Measurements from ENCODE around the gene SLC52A1.

Gene SLC52A1

DNA sequence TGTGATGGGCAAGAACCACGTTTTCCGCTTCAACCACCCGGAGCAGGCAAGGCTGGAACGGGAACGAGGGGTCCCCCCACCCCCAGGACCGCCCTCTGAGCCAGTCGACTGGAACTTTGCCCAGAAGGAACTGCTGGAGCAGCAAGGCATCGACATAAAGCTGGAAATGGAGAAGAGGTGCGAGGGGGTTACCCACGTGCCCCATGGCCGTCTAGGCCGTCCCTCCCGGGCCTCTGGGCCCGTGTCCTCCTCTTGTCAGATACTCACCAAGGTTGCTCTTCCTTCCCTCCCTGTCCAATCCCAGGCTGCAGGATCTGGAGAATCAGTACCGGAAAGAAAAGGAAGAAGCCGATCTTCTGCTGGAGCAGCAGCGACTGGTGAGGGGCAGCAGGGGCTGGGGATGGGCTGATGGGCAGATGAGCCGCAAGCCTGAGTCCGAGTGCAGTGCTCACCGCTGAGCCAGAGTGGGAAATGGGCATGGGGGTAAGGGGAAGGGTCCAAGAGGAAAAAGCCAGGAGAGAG lies 14.7 kb downstream of the SLC52A1 start:
- TF ChIP-seq ZFX (IDR thresholded peaks at IDR 0.05; ENCODE audit: borderline replicate concordance) = no peak
- TF ChIP-seq, protein P1, sequence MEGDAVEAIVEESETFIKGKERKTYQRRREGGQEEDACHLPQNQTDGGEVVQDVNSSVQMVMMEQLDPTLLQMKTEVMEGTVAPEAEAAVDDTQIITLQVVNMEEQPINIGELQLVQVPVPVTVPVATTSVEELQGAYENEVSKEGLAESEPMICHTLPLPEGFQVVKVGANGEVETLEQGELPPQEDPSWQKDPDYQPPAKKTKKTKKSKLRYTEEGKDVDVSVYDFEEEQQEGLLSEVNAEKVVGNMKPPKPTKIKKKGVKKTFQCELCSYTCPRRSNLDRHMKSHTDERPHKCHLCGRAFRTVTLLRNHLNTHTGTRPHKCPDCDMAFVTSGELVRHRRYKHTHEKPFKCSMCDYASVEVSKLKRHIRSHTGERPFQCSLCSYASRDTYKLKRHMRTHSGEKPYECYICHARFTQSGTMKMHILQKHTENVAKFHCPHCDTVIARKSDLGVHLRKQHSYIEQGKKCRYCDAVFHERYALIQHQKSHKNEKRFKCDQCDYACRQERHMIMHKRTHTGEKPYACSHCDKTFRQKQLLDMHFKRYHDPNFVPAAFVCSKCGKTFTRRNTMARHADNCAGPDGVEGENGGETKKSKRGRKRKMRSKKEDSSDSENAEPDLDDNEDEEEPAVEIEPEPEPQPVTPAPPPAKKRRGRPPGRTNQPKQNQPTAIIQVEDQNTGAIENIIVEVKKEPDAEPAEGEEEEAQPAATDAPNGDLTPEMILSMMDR (IDR thresholded peaks at IDR 0.05) = no peak
- no peak overlapping the region for H3K27ac ChIP-seq

DNA sequence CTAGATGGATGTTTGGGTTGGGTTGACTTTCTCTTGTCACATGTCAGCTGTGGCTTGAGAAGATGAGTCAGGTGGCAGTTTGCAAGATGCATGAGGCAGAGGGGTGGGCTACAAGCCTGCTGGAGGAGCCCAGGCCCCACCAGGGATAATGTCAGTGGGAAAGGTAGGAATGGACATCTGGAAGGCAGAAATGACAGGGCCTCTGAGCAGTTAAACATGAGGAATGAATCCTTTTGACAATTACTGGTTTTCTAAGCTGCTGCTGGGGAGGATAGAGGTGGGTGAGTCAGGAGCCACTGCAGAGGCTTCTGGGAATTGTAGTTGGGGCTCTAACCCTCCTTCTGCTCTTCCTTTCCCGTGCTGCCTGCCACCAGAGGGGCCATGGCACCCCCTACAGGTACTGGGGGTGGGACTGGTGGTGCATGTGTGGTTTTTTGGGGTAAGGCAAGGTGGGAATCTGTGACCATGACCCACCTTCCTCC lies 15.7 kb downstream of the SLC52A1 start:
- TF ChIP-seq ZFX (IDR thresholded peaks at IDR 0.05; ENCODE audit: borderline replicate concordance) = no peak
- TF ChIP-seq, protein P1 (IDR thresholded peaks at IDR 0.05) = no peak

DNA sequence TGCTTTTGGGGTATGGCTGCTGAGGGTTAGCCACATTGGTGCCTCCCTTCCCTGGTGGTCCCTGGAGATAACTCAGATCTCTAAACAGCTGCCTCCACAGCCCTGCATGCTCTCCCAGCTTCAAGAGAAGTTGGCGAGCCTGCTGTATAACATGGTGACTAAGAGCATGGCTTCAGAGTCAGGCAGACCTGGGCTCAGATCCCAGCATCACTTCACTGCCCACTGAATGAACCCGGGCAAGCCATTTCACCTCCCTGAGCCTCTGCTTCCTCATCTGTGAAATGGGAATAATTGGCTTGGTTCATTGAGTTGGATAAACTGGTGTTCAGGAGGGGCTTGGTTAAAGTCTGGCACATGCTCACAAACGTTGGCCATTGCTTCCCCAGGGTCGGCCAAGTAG lies 20.9 kb downstream of the SLC52A1 start:
- TF ChIP-seq, protein P1 (IDR thresholded peaks at IDR 0.05) = no peak
- no peak for TF ChIP-seq ZFX (IDR thresholded peaks at IDR 0.05; ENCODE audit: borderline replicate concordance)
- H3K27ac ChIP-seq = no peak overlapping the region

More for the DNA sequence above, 15.7 kb downstream of the SLC52A1 start:
- H3K27ac ChIP-seq = no peak overlapping the region

DNA sequence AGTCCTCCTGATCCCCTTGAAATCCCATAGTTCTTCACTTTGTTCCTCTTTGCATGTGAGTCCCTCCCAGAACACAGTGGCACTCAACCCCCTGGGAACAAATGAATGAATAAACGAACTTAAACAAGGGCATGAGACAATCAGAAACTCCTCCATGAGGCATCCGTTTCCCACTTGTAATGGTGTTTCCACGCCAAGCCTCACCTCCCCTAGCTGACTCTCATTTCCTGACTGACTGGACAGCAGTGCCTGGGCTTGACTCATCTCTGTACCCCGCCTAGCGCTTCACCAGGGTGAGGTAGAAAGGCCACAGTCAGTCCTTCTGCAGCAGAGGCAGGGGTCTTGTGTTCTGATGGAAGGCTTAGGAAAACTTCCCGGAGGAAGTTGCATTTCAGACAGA lies 23.3 kb downstream of the SLC52A1 start:
- no peak for TF ChIP-seq ZFX (IDR thresholded peaks at IDR 0.05; ENCODE audit: borderline replicate concordance)
- H3K27ac ChIP-seq = no peak overlapping the region

DNA sequence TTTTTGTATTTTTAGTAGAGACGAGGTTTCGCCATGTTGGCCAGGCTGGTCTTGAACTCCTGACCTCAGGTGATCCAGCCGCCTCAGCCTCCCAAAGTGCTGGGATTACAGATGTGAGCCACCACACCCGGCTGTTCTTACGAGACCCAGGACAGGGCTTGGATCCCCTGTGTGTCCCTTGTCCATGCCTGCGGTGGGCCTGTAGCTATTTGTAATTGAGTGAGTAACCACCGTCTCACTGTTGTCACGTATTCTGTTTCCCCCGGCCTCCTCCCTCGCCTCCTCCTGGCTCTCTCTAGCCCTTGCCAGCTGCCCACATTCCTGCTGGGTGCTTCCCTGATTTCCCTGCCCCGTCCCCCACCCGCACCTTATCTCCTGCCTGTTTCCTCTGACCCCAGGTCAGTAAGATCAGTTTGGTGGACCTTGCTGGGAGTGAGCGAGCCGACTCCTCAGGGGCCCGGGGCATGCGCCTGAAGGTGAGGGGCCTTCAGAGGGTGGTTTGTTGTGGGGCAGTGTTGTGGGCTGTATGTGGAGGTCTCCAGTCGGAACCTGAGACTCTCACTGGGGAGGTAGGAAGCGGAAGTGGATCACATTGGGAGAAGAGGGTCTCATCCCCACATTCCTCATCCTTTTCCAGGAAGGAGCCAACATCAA lies 31.9 kb downstream of the SLC52A1 start:
- TF ChIP-seq, protein P1 (IDR thresholded peaks at IDR 0.05) = no peak
- no peak for TF ChIP-seq ZFX (IDR thresholded peaks at IDR 0.05; ENCODE audit: borderline replicate concordance)
- H3K27ac ChIP-seq = no peak overlapping the region

DNA sequence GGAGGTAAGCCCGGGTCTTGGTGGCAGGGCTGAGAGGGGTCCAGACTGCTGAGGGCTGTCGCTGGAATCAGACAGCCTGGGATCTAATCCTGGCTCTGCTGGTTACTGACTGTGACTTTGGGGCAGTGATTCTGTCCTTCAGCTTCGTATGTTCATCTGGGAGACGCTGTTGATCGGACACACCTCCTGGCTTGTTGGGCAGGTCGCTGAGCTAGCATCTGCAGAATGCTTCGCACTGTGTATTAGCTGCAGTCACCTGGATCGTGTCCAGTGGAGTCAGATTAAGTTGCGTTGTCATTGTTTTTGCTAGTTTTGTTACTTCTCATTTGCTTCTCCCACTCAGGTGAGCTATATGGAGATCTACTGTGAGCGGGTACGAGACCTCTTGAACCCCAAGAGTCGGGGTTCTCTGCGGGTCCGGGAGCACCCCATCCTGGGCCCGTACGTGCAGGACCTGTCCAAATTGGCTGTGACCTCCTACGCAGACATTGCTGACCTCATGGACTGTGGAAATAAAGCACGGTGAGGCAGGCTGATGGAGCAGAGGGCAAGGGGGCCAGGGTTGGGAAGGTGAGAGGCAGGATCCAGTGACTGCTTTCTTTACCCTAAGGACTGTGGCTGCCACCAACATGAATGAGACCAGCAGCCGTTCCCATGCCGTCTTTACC lies 33.0 kb downstream of the SLC52A1 start:
- TF ChIP-seq, protein P1 (IDR thresholded peaks at IDR 0.05) = no peak
- TF ChIP-seq ZFX (IDR thresholded peaks at IDR 0.05; ENCODE audit: borderline replicate concordance) = no peak
- H3K27ac ChIP-seq = no peak overlapping the region

DNA sequence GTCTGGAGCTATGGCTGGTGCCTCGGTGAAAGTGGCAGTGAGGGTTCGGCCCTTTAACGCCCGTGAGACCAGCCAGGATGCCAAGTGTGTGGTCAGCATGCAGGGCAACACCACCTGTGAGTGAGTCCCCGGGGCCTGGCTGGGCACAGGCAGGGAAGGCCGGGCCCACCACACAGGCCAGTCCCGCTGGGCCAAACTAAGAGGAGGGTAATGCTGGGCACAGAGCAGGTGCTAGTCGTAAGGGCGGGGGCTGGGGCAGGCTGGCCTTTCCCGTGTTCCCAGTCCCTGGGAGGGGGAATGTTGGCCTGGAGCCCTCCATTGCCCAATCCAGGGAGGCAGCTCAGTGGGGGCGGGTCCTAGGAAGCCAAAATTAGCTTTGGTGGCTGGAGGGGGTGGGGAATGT lies 35.0 kb downstream of the SLC52A1 start:
- H3K27ac ChIP-seq = peak overlapping the region; percentile 79; the same call in 1 of the 2 replicates

More for the DNA sequence above, 35.0 kb downstream of the SLC52A1 start:
- TF ChIP-seq ZFX (IDR thresholded peaks at IDR 0.05; ENCODE audit: borderline replicate concordance) = no peak
- TF ChIP-seq, protein P1 (IDR thresholded peaks at IDR 0.05) = no peak

All from 22Rv1 (cell line).